HT-29 (cell line): ENCODE results near the gene RSPO4. TPM values are rescaled to one million over a fixed set of nuclear protein-coding genes. Genes with fewer than 3 reads are reported as not detected.
A peak's percentile ranks its signal among the peaks of the same experiment; 100 is the strongest.
"Not testable (repeated sequence)": the region's sequence is repeated elsewhere in the genome, so short reads cannot be mapped to it uniquely, and the experiment has no call there.

Experiments
- DNase-seq: peaks from one replicate; pipeline ENCODE4 v3.0.0-alpha.2; 2015; ENCODE audit warnings: low spot score
- total RNA-seq: library from RNA; depleted of rRNA; stranded (reverse); fragments of >200 nt; shearing (Covaris generic); gene quantifications from 2 replicates; pipeline ENCODE4 v1.2.3, GENCODE V29; 2014; rRNA removed

Gene RSPO4
- not detected in 2 replicates for total RNA-seq

GRCh38 chr20:1001911-1002681, at the start of gene RSPO4:
RSPO4 (minus strand) TSS chr20:1002311; CDS start chr20:1002164, 147 bp downstream.
- no peak for DNase-seq

- no peak for DNase-seq
These were observed 48.3 kb upstream of the RSPO4 start for GRCh38 chr20:1050440-1050839.

GRCh38 chr20:1045860-1046418, 43.8 kb upstream of the RSPO4 start:
- no peak for DNase-seq

GRCh38 chr20:1041845-1042390, 39.8 kb upstream of the RSPO4 start:
- no peak for DNase-seq

- no peak for DNase-seq
These were observed 36.1 kb upstream of the RSPO4 start for GRCh38 chr20:1038205-1038604.

- no peak for DNase-seq
These were observed 34.9 kb upstream of the RSPO4 start for GRCh38 chr20:1037039-1037438.

GRCh38 chr20:1035466-1035865, 33.4 kb upstream of the RSPO4 start:
- no peak for DNase-seq

- DNase-seq: no peak
These were observed 32.3 kb upstream of the RSPO4 start for GRCh38 chr20:1034415-1034789.

GRCh38 chr20:1033751-1034414, 31.8 kb upstream of the RSPO4 start:
- no peak for DNase-seq

GRCh38 chr20:1029980-1030379, 27.9 kb upstream of the RSPO4 start:
- no peak for DNase-seq

GRCh38 chr20:1026214-1026613, 24.1 kb upstream of the RSPO4 start:
- not testable (repeated sequence) for DNase-seq

- no peak for DNase-seq
These were observed 20.8 kb upstream of the RSPO4 start for GRCh38 chr20:1022871-1023270.

GRCh38 chr20:1020614-1021013, 18.5 kb upstream of the RSPO4 start:
- no peak for DNase-seq

GRCh38 chr20:1019344-1019743, 17.2 kb upstream of the RSPO4 start:
- DNase-seq: no peak

- no peak for DNase-seq
These were observed 15.6 kb upstream of the RSPO4 start for GRCh38 chr20:1017677-1018076.

- no peak for DNase-seq
These were observed 13.1 kb upstream of the RSPO4 start for GRCh38 chr20:1015181-1015580.

- no peak for DNase-seq
These were observed 12.4 kb upstream of the RSPO4 start for GRCh38 chr20:1014471-1014870.

- DNase-seq: no peak
These were observed 11.6 kb upstream of the RSPO4 start for GRCh38 chr20:1013566-1014340.

- no peak for DNase-seq
These were observed 10.5 kb upstream of the RSPO4 start for GRCh38 chr20:1012359-1013168.

GRCh38 chr20:1010659-1011058, 8.5 kb upstream of the RSPO4 start:
- DNase-seq: no peak

- DNase-seq: peak; percentile 65
These were observed 3.4 kb upstream of the RSPO4 start for GRCh38 chr20:1005452-1006027.
